Right atrium auricular region (tissue), 2 donors: ENCODE data around the gene SGPP1. TPM values are rescaled to one million over a fixed set of nuclear protein-coding genes. Genes with fewer than 3 reads are reported as not detected.

ENCODE experiments used
- DNase-seq: peaks from one replicate; pipeline ENCODE4 v3.0.0-alpha.2; 2019; ENCODE audit warnings: low spot score
- H3K27ac ChIP-seq, 2 donors: fragments of 200-600 bp; sonication (generic); 1 replicate in 1 of 2; 2 replicates in 1 of 2; pipeline ENCODE4 v1.5.1; 2016 to 2019
- H3K27me3 ChIP-seq, 2 donors: fragments of 200-600 bp; sonication (generic); one replicate each; pipeline versions ENCODE4 v1.5.1 to v1.6.0; 2017 to 2019
- H3K36me3 ChIP-seq: fragments of 200-600 bp; sonication (generic); one replicate; pipeline ENCODE4 v1.5.1; 2016
- H3K4me1 ChIP-seq, 2 donors: fragments of 200-600 bp; sonication (generic); one replicate each; pipeline versions ENCODE4 v1.5.1 to v1.6.0; 2017 to 2019
- H3K4me3 ChIP-seq, 2 donors: fragments of 200-600 bp; sonication (generic); 1 replicate in 1 of 2; 2 replicates in 1 of 2; pipeline ENCODE4 v1.5.1; 2017 to 2019; ENCODE audit warnings: mild to moderate bottlenecking in 1 of 2, moderate library complexity in 1 of 2
- H3K9me3 ChIP-seq, 2 donors: fragments of 200-600 bp; sonication (generic); one replicate each; pipeline ENCODE4 v1.5.1; 2019
- total RNA-seq, 2 donors: library from RNA; depleted of rRNA; stranded (reverse); fragments of >200 nt; gene quantifications; one replicate each; pipeline ENCODE4 v1.1.0, GENCODE V29; 2016
- TF ChIP-seq, protein P1 (sequence below), 2 donors: fragments of 200-600 bp; sonication (generic); IDR thresholded peaks; one replicate each; pipeline ENCODE4 v1.5.1; 2019; ENCODE audit warnings: antibody characterized with exemption in 2 of 2

SGPP1 gene
- total RNA-seq, 2 donors from 2014 or later = 9.1 to 9.3 TPM

DNA sequence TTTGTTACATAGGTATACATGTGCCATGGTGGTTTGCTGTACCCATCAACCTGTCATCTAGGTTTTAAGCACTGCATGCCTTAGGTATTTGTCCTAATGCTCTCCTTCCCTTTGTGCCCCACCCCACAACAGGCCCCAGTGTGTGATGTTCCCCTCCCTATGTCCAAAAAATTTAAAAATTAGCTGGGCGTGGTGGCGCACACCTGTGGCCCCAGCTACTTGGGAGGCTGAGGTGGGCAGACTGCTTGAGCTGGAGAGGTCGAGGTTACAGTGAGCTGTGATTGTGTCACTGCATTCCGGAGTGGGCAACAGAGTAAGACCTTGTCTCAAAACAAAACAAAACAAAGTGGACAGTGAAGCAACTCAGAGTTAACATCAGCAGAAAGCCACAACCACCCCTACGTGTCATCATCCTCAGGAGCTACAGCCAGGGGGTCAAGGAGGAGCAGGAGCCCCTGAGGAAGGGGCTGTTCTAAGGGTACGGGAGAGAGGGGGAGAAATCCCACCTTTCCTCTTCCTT is 36.8 kb upstream of the SGPP1 start:
- Histone ChIP-seq H3K4me3 (no peak overlapping the region), H3K27me3 (no peaks in the 10 kb centered on the region), H3K4me1 (no peaks in the 10 kb centered on the region), H3K27ac (no peak overlapping the region), H3K9me3 (no peaks in the 10 kb centered on the region), H3K36me3 (no peaks in the 10 kb centered on the region)
- no peak for DNase-seq
- TF ChIP-seq, protein P1, sequence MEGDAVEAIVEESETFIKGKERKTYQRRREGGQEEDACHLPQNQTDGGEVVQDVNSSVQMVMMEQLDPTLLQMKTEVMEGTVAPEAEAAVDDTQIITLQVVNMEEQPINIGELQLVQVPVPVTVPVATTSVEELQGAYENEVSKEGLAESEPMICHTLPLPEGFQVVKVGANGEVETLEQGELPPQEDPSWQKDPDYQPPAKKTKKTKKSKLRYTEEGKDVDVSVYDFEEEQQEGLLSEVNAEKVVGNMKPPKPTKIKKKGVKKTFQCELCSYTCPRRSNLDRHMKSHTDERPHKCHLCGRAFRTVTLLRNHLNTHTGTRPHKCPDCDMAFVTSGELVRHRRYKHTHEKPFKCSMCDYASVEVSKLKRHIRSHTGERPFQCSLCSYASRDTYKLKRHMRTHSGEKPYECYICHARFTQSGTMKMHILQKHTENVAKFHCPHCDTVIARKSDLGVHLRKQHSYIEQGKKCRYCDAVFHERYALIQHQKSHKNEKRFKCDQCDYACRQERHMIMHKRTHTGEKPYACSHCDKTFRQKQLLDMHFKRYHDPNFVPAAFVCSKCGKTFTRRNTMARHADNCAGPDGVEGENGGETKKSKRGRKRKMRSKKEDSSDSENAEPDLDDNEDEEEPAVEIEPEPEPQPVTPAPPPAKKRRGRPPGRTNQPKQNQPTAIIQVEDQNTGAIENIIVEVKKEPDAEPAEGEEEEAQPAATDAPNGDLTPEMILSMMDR (IDR thresholded peaks at IDR 0.05) = no peak

DNA sequence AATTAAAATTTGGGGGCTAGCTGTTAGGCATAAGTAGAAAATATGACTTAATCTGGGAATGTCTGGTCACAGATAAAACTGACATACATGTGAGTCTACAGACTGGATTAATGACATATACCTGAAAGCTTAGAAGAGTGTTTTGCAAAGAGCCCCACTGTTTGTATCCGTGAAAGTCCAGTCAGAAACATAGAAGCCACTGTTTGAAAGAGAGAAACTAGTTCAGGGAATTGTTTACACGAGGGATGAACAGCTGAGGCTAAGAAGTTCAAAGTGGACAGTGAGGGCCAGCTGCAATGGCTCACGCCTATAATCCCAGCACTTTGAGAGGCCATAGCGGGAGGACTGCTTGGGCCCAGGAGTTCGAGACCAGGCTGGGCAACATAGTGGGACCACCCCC is 36.2 kb upstream of the SGPP1 start:
- no peaks in the 10 kb centered on the region for H3K36me3 ChIP-seq
- no peak for DNase-seq
- H3K9me3 ChIP-seq = no peaks in the 10 kb centered on the region
- TF ChIP-seq, protein P1 (IDR thresholded peaks at IDR 0.05) = no peak
- no peaks in the 10 kb centered on the region for H3K4me1 ChIP-seq
- H3K4me3 ChIP-seq = no peak overlapping the region
- H3K27ac ChIP-seq = no peak overlapping the region
- H3K27me3 ChIP-seq = no peaks in the 10 kb centered on the region

- H3K27ac ChIP-seq = no peak overlapping the region
- no peaks in the 10 kb centered on the region for H3K36me3 ChIP-seq
- TF ChIP-seq, protein P1 (IDR thresholded peaks at IDR 0.05) = no peak
- H3K27me3 ChIP-seq = no peaks in the 10 kb centered on the region
- no peak overlapping the region for H3K4me3 ChIP-seq
- DNase-seq = no peak
- no peaks in the 10 kb centered on the region for H3K4me1 ChIP-seq
- no peaks in the 10 kb centered on the region for H3K9me3 ChIP-seq
Measured at GRCh38 chr14:63761351-63762117, 33.7 kb upstream of the SGPP1 start.

DNA sequence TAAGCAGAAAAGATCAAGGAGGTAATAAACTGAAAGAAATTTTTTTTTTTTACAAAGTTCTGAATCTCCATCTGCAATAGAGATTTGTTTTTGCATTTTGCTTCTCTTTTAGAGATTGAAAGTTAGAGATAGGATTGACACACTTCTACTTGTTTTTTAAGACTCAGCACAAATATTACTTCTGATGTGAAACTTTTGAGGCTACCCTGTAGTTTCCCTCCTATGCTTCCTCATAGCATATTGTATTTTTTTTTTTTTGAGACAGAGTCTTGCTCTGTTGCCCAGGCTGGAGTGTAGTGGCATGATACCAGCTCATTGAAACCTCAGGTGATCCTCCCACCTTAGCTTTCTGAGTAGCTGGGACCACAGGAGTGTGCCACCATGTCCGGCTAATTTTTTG is 32.1 kb upstream of the SGPP1 start:
- no peaks in the 10 kb centered on the region for H3K4me1 ChIP-seq
- H3K27me3 ChIP-seq = no peaks in the 10 kb centered on the region
- DNase-seq = no peak
- no peak overlapping the region for H3K4me3 ChIP-seq
- no peak overlapping the region for H3K27ac ChIP-seq
- H3K36me3 ChIP-seq = no peaks in the 10 kb centered on the region
- H3K9me3 ChIP-seq = no peaks in the 10 kb centered on the region
- TF ChIP-seq, protein P1 (IDR thresholded peaks at IDR 0.05) = no peak

- no peaks in the 10 kb centered on the region for H3K36me3 ChIP-seq
- H3K9me3 ChIP-seq = no peaks in the 10 kb centered on the region
- no peaks in the 10 kb centered on the region for H3K27me3 ChIP-seq
- TF ChIP-seq, protein P1 (IDR thresholded peaks at IDR 0.05) = no peak
- H3K4me3 ChIP-seq = peak overlapping the region in 1 of 2 donors; percentile 4
- no peak for DNase-seq
- no peaks in the 10 kb centered on the region for H3K4me1 ChIP-seq
- H3K27ac ChIP-seq = no peak overlapping the region
Measured at GRCh38 chr14:63759456-63759855, 31.6 kb upstream of the SGPP1 start.
